HEK293 (cell line): ENCODE data around the gene FBXO5.

ENCODE experiments used
- CTCF ChIA-PET: fragments of 350-600 bp; formaldehyde crosslinking; extraction: SDS; loops from one replicate; lab custom pipeline; 2021; ENCODE audit warnings: antibody characterized with exemption; lab: Yijun Ruan, JAX
- POLR2A ChIA-PET: fragments of 300-600 bp; formaldehyde crosslinking; extraction: SDS; loops from one replicate; lab custom pipeline; 2020; ENCODE audit warnings: antibody characterized with exemption, inconsistent platforms; lab: Yijun Ruan, JAX
- H3K27ac ChIP-seq: fragments of 200-500 bp; sonication (Bioruptor generic); 2 replicates; pipeline ENCODE4 v1.5.1; 2014; ENCODE audit warnings: low read depth, low read length, control low read depth, inconsistent platforms; ENCODE audit errors: extremely low read depth
- H3K36me3 ChIP-seq, 2 experiments: fragments of 200-500 bp in 1 of 2; sonication (Bioruptor generic) in 1 of 2; 1 replicate in 1 of 2; 2 replicates in 1 of 2; pipeline ENCODE4 v1.5.1; 2014 to 2017; ENCODE audit warnings: inconsistent platforms in 2 of 2, low read length in 2 of 2; ENCODE audit not compliant: control insufficient read depth in 2 of 2, insufficient read depth in 1 of 2
- H3K4me1 ChIP-seq: fragments of 200-500 bp; sonication (Bioruptor generic); 2 replicates; pipeline ENCODE4 v1.5.1; 2014; ENCODE audit warnings: mild to moderate bottlenecking, low read length, inconsistent platforms; ENCODE audit not compliant: control insufficient read depth, insufficient read depth
- H3K4me3 ChIP-seq: 2 replicates; pipeline ENCODE4 v1.5.1; 2011; ENCODE audit warnings: low read depth, mild to moderate bottlenecking, control low read depth, low read length, moderate library complexity
- H3K9me3 ChIP-seq: fragments of 200-500 bp; sonication (Bioruptor generic); 2 replicates; pipeline ENCODE4 v1.5.1; 2014; ENCODE audit warnings: low read depth, low read length, inconsistent platforms; ENCODE audit not compliant: control insufficient read depth, insufficient read depth
- ELK4 ChIP-seq: IDR thresholded peaks from 2 replicates; pipeline ENCODE4 v1.6.1; 2011; ENCODE audit warnings: mild to moderate bottlenecking, low read depth, low read length, borderline replicate concordance
- FEZF1 ChIP-seq: fragments of 450-650 bp; formaldehyde crosslinking; IDR thresholded peaks from 2 replicates; pipeline ENCODE4 v1.5.1; 2016; ENCODE audit warnings: missing biosample characterization, missing genetic modification characterization
- GFI1B ChIP-seq: fragments of 450-650 bp; formaldehyde crosslinking; IDR thresholded peaks from 2 replicates; pipeline ENCODE4 v1.5.1; 2016; ENCODE audit warnings: missing biosample characterization, missing genetic modification characterization
- REST ChIP-seq: fragments of 450-650 bp; formaldehyde crosslinking; IDR thresholded peaks from 2 replicates; pipeline ENCODE4 v1.5.1; 2016; ENCODE audit warnings: missing biosample characterization, missing genetic modification characterization
- SCRT1 ChIP-seq: fragments of 450-650 bp; formaldehyde crosslinking; IDR thresholded peaks from 2 replicates; pipeline ENCODE4 v1.5.1; 2016; ENCODE audit warnings: missing biosample characterization, missing genetic modification characterization, borderline replicate concordance
- SP3 ChIP-seq: fragments of 450-650 bp; formaldehyde crosslinking; IDR thresholded peaks from 2 replicates; pipeline ENCODE4 v1.5.1; 2016; ENCODE audit warnings: missing biosample characterization, missing genetic modification characterization
- ZNF114 ChIP-seq: fragments of 450-650 bp; formaldehyde crosslinking; IDR thresholded peaks from 2 replicates; pipeline ENCODE4 v1.5.0; 2017; ENCODE audit warnings: missing biosample characterization, missing genetic modification characterization
- ZNF426 ChIP-seq: fragments of 450-650 bp; formaldehyde crosslinking; IDR thresholded peaks from 2 replicates; pipeline ENCODE4 v1.5.1; 2017; ENCODE audit warnings: missing biosample characterization, missing genetic modification characterization, mild to moderate bottlenecking, inconsistent platforms, moderate library complexity
- ZNF501 ChIP-seq: fragments of 450-650 bp; formaldehyde crosslinking; IDR thresholded peaks from 2 replicates; pipeline ENCODE4 v1.5.1; 2016; ENCODE audit warnings: missing biosample characterization, missing genetic modification characterization
- ZNF510 ChIP-seq: fragments of 450-650 bp; formaldehyde crosslinking; IDR thresholded peaks from 2 replicates; pipeline ENCODE4 v1.5.1; 2018; ENCODE audit warnings: mild to moderate bottlenecking, missing genetic modification characterization, missing biosample characterization; ENCODE audit not compliant: insufficient replicate concordance
- ZNF544 ChIP-seq: fragments of 450-650 bp; formaldehyde crosslinking; IDR thresholded peaks from 2 replicates; pipeline ENCODE4 v1.5.0; 2017; ENCODE audit warnings: missing biosample characterization, missing genetic modification characterization
- ZNF560 ChIP-seq: fragments of 450-650 bp; formaldehyde crosslinking; IDR thresholded peaks from 2 replicates; pipeline ENCODE4 v1.5.1; 2017; ENCODE audit warnings: missing biosample characterization, missing genetic modification characterization, borderline replicate concordance
- ZNF677 ChIP-seq: fragments of 450-650 bp; IDR thresholded peaks from 2 replicates; pipeline ENCODE4 v1.5.0; 2018; ENCODE audit warnings: missing biosample characterization, mild to moderate bottlenecking, missing genetic modification characterization, moderate library complexity
- ZNF792 ChIP-seq: fragments of 450-650 bp; formaldehyde crosslinking; IDR thresholded peaks from 2 replicates; pipeline ENCODE4 v1.5.1; 2016; ENCODE audit warnings: missing biosample characterization, missing genetic modification characterization
- ZNF837 ChIP-seq: fragments of 450-650 bp; formaldehyde crosslinking; IDR thresholded peaks from 2 replicates; pipeline ENCODE4 v1.5.1; 2016; ENCODE audit warnings: missing biosample characterization, missing genetic modification characterization
- TF ChIP-seq, protein P1 (sequence below): fragments of 450-650 bp; formaldehyde crosslinking; IDR thresholded peaks from 2 replicates; pipeline ENCODE4 v1.5.0; 2017; ENCODE audit warnings: missing biosample characterization, missing genetic modification characterization, borderline replicate concordance
- TF ChIP-seq, protein P2 (sequence below): fragments of 450-650 bp; formaldehyde crosslinking; IDR thresholded peaks from 2 replicates; pipeline ENCODE4 v1.5.1; 2016; ENCODE audit warnings: missing biosample characterization, missing genetic modification characterization
- TF ChIP-seq, protein P3 (sequence below): fragments of 450-650 bp; formaldehyde crosslinking; IDR thresholded peaks from 2 replicates; pipeline ENCODE4 v1.5.1; 2017; ENCODE audit warnings: missing biosample characterization, mild to moderate bottlenecking, missing genetic modification characterization, moderate library complexity
- TF ChIP-seq, protein P4 (sequence below): fragments of 450-650 bp; formaldehyde crosslinking; IDR thresholded peaks from 2 replicates; pipeline ENCODE4 v1.5.1; 2016; ENCODE audit warnings: missing biosample characterization, missing genetic modification characterization
- TF ChIP-seq, protein P5 (sequence below): fragments of 450-650 bp; formaldehyde crosslinking; IDR thresholded peaks from 2 replicates; pipeline ENCODE4 v1.5.1; 2016; ENCODE audit warnings: missing biosample characterization, missing genetic modification characterization, low read depth

FBXO5 gene

GRCh38 chr6:152946484-152946883, 36.4 kb downstream of the FBXO5 start:
- ChIA-PET POLR2A (no interaction called here), CTCF (interaction anchor here (0.6 to 6.8 kb wide), 8 partner anchors 9 to 454 kb away, joined by 3 to 140 read pairs (median 6); partner anchors contain the start of gene VIP)
- Histone ChIP-seq H3K9me3 (no peaks in the 10 kb centered on the region), H3K27ac (no peak overlapping the region), H3K4me1 (no peaks in the 10 kb centered on the region), H3K4me3 (no peak overlapping the region), H3K36me3 (no peaks in the 10 kb centered on the region)
- TF ChIP-seq GFI1B (tag by site-specific recombination) (no peak), SCRT1 (tag by site-specific recombination) (no peak)

GRCh38 chr6:152943260-152943897, 39.5 kb downstream of the FBXO5 start:
- Histone ChIP-seq H3K4me1 (no peaks in the 10 kb centered on the region), H3K27ac (no peak overlapping the region), H3K9me3 (no peaks in the 10 kb centered on the region), H3K4me3 (no peak overlapping the region), H3K36me3 (no peaks in the 10 kb centered on the region)
- CTCF ChIA-PET: interaction anchor here (0.6 to 3.0 kb wide), 5 partner anchors 10 to 851 kb away, joined by 3 to 13 read pairs (median 4); no protein-coding TSS in a partner anchor
- POLR2A ChIA-PET: no interaction called here
- TF ChIP-seq REST (tag by site-specific recombination) (no peak), ZNF560 (no peak), ZNF114 (tag by site-specific recombination) (no peak), ZNF792 (tag by site-specific recombination) (no peak), ZNF510 (tag by site-specific recombination) (no peak), ELK4 (no peak), ZNF544 (tag by site-specific recombination) (no peak), ZNF501 (tag by site-specific recombination) (no peak), ZNF837 (tag by site-specific recombination) (no peak), ZNF677 (no peak), ZNF426 (tag by site-specific recombination) (no peak), SP3 (tag by site-specific recombination) (no peak), FEZF1 (tag by site-specific recombination) (no peak)
- TF ChIP-seq, protein P1, sequence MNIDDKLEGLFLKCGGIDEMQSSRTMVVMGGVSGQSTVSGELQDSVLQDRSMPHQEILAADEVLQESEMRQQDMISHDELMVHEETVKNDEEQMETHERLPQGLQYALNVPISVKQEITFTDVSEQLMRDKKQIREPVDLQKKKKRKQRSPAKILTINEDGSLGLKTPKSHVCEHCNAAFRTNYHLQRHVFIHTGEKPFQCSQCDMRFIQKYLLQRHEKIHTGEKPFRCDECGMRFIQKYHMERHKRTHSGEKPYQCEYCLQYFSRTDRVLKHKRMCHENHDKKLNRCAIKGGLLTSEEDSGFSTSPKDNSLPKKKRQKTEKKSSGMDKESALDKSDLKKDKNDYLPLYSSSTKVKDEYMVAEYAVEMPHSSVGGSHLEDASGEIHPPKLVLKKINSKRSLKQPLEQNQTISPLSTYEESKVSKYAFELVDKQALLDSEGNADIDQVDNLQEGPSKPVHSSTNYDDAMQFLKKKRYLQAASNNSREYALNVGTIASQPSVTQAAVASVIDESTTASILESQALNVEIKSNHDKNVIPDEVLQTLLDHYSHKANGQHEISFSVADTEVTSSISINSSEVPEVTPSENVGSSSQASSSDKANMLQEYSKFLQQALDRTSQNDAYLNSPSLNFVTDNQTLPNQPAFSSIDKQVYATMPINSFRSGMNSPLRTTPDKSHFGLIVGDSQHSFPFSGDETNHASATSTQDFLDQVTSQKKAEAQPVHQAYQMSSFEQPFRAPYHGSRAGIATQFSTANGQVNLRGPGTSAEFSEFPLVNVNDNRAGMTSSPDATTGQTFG (tag by site-specific recombination): no peak
- TF ChIP-seq, protein P2, sequence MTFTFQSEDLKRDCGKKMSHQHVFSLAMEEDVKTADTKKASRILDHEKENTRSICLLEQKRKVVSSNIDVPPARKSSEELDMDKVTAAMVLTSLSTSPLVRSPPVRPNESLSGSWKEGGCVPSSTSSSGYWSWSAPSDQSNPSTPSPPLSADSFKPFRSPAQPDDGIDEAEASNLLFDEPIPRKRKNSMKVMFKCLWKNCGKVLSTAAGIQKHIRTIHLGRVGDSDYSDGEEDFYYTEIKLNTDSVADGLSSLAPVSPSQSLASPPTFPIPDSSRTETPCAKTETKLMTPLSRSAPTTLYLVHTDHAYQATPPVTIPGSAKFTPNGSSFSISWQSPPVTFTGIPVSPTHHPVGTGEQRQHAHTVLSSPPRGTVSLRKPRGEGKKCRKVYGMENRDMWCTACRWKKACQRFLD: no peak
- TF ChIP-seq, protein P3, sequence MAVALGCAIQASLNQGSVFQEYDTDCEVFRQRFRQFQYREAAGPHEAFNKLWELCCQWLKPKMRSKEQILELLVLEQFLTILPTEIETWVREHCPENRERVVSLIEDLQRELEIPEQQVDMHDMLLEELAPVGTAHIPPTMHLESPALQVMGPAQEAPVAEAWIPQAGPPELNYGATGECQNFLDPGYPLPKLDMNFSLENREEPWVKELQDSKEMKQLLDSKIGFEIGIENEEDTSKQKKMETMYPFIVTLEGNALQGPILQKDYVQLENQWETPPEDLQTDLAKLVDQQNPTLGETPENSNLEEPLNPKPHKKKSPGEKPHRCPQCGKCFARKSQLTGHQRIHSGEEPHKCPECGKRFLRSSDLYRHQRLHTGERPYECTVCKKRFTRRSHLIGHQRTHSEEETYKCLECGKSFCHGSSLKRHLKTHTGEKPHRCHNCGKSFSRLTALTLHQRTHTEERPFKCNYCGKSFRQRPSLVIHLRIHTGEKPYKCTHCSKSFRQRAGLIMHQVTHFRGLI (tag by site-specific recombination): no peak
- TF ChIP-seq, protein P4, sequence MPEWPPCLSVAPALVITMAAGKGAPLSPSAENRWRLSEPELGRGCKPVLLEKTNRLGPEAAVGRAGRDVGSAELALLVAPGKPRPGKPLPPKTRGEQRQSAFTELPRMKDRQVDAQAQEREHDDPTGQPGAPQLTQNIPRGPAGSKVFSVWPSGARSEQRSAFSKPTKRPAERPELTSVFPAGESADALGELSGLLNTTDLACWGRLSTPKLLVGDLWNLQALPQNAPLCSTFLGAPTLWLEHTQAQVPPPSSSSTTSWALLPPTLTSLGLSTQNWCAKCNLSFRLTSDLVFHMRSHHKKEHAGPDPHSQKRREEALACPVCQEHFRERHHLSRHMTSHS (tag by site-specific recombination): no peak
- TF ChIP-seq, protein P5, sequence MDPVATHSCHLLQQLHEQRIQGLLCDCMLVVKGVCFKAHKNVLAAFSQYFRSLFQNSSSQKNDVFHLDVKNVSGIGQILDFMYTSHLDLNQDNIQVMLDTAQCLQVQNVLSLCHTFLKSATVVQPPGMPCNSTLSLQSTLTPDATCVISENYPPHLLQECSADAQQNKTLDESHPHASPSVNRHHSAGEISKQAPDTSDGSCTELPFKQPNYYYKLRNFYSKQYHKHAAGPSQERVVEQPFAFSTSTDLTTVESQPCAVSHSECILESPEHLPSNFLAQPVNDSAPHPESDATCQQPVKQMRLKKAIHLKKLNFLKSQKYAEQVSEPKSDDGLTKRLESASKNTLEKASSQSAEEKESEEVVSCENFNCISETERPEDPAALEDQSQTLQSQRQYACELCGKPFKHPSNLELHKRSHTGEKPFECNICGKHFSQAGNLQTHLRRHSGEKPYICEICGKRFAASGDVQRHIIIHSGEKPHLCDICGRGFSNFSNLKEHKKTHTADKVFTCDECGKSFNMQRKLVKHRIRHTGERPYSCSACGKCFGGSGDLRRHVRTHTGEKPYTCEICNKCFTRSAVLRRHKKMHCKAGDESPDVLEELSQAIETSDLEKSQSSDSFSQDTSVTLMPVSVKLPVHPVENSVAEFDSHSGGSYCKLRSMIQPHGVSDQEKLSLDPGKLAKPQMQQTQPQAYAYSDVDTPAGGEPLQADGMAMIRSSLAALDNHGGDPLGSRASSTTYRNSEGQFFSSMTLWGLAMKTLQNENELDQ (tag by site-specific recombination): no peak
